ENCODE data around the gene CTAGE1.
"Not testable (repeated sequence)": the region's sequence is repeated elsewhere in the genome, so short reads cannot be mapped to it uniquely, and the experiment has no call there.

The CTAGE1 gene

GRCh38 chr18:22453315-22453714 lies 35.6 kb upstream of the CTAGE1 start:
- Histone ChIP-seq H3K27ac (ENCODE audit: poor library complexity, severe bottlenecking) (no peak overlapping the region), H3K4me1 (ENCODE audit: insufficient read depth, poor library complexity, severe bottlenecking) (no peaks in the 10 kb centered on the region), H3K4me3 (ENCODE audit: severe bottlenecking) (no peak overlapping the region), H3K36me3 (ENCODE audit: low read depth) (no peaks in the 10 kb centered on the region), H3K9me3 (ENCODE audit: severe bottlenecking) (peaks cover 5% of the 10 kb centered on the region), H3K27me3 (ENCODE audit: insufficient read depth, poor library complexity, severe bottlenecking) (no peaks in the 10 kb centered on the region)
- no peak for ATAC-seq (ENCODE audit: low read depth)
- DNase-seq (ENCODE audit: low spot score), result no peak
- no peak for TF ChIP-seq CTCF (IDR thresholded peaks at IDR 0.05; ENCODE audit: poor library complexity, severe bottlenecking)

- H3K27me3 ChIP-seq (ENCODE audit: insufficient read depth, poor library complexity, severe bottlenecking), result no peaks in the 10 kb centered on the region
- TF ChIP-seq CTCF (IDR thresholded peaks at IDR 0.05; ENCODE audit: poor library complexity, severe bottlenecking), result no peak
- ATAC-seq (ENCODE audit: low read depth) (no peak), DNase-seq (ENCODE audit: low spot score) (no peak)
- no peaks in the 10 kb centered on the region for H3K36me3 ChIP-seq (ENCODE audit: low read depth)
- peaks cover 5% of the 10 kb centered on the region for H3K9me3 ChIP-seq (ENCODE audit: severe bottlenecking)
- no peak overlapping the region for H3K27ac ChIP-seq (ENCODE audit: poor library complexity, severe bottlenecking)
- no peaks in the 10 kb centered on the region for H3K4me1 ChIP-seq (ENCODE audit: insufficient read depth, poor library complexity, severe bottlenecking)
- no peak overlapping the region for H3K4me3 ChIP-seq (ENCODE audit: severe bottlenecking)
These were observed 34.5 kb upstream of the CTAGE1 start for GRCh38 chr18:22452226-22452668.

GRCh38 chr18:22451796-22452195 lies 34.1 kb upstream of the CTAGE1 start:
- H3K9me3 ChIP-seq (ENCODE audit: severe bottlenecking), result peaks cover 5% of the 10 kb centered on the region
- H3K4me1 ChIP-seq (ENCODE audit: insufficient read depth, poor library complexity, severe bottlenecking), result no peaks in the 10 kb centered on the region
- H3K36me3 ChIP-seq (ENCODE audit: low read depth), result no peaks in the 10 kb centered on the region
- H3K27ac ChIP-seq (ENCODE audit: poor library complexity, severe bottlenecking), result no peak overlapping the region
- H3K27me3 ChIP-seq (ENCODE audit: insufficient read depth, poor library complexity, severe bottlenecking), result no peaks in the 10 kb centered on the region
- no peak for TF ChIP-seq CTCF (IDR thresholded peaks at IDR 0.05; ENCODE audit: poor library complexity, severe bottlenecking)
- H3K4me3 ChIP-seq (ENCODE audit: severe bottlenecking), result no peak overlapping the region
- ATAC-seq (ENCODE audit: low read depth), result no peak
- DNase-seq (ENCODE audit: low spot score), result no peak

- not testable (repeated sequence) for H3K4me3 ChIP-seq (ENCODE audit: severe bottlenecking); H3K36me3 ChIP-seq (ENCODE audit: low read depth); H3K27ac ChIP-seq (ENCODE audit: poor library complexity, severe bottlenecking); DNase-seq (ENCODE audit: low spot score); H3K9me3 ChIP-seq (ENCODE audit: severe bottlenecking); H3K27me3 ChIP-seq (ENCODE audit: insufficient read depth, poor library complexity, severe bottlenecking); ATAC-seq (ENCODE audit: low read depth); H3K4me1 ChIP-seq (ENCODE audit: insufficient read depth, poor library complexity, severe bottlenecking)
These were observed 33.1 kb upstream of the CTAGE1 start for GRCh38 chr18:22450766-22451165.

GRCh38 chr18:22450318-22450717 lies 32.6 kb upstream of the CTAGE1 start:
- H3K9me3 ChIP-seq (ENCODE audit: severe bottlenecking); H3K27ac ChIP-seq (ENCODE audit: poor library complexity, severe bottlenecking); DNase-seq (ENCODE audit: low spot score); H3K4me1 ChIP-seq (ENCODE audit: insufficient read depth, poor library complexity, severe bottlenecking); H3K27me3 ChIP-seq (ENCODE audit: insufficient read depth, poor library complexity, severe bottlenecking); ATAC-seq (ENCODE audit: low read depth); H3K36me3 ChIP-seq (ENCODE audit: low read depth); H3K4me3 ChIP-seq (ENCODE audit: severe bottlenecking): not testable (repeated sequence)

GRCh38 chr18:22449753-22450152 lies 32.0 kb upstream of the CTAGE1 start:
- H3K9me3 ChIP-seq (ENCODE audit: severe bottlenecking); H3K27ac ChIP-seq (ENCODE audit: poor library complexity, severe bottlenecking); DNase-seq (ENCODE audit: low spot score); ATAC-seq (ENCODE audit: low read depth); H3K4me3 ChIP-seq (ENCODE audit: severe bottlenecking); H3K4me1 ChIP-seq (ENCODE audit: insufficient read depth, poor library complexity, severe bottlenecking); H3K36me3 ChIP-seq (ENCODE audit: low read depth); H3K27me3 ChIP-seq (ENCODE audit: insufficient read depth, poor library complexity, severe bottlenecking): not testable (repeated sequence)

Measured in RWPE2 (cell line).